ENCODE results near the gene ATP2B2.

DNA sequence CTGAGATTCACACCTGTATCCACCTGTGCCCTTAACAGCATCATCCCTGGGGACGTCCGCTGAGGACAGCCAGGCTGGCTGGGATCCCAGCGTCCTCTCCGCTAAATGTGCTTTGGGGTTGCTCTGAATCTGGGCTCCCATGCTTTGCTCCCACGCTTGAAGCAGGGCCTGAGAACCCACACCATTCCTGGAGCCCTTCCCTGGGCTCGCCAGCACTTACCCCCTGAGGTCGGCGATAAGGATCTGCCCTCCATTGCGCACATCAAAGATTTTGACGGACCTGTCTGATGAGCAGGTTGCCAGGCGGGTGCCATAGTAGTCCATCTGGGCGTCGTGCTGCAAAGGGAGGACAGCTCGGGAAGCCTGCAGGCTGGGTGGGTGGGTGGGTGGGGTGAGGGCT is 190.3 kb downstream of the ATP2B2 start:
- TF ChIP-seq, protein P1, sequence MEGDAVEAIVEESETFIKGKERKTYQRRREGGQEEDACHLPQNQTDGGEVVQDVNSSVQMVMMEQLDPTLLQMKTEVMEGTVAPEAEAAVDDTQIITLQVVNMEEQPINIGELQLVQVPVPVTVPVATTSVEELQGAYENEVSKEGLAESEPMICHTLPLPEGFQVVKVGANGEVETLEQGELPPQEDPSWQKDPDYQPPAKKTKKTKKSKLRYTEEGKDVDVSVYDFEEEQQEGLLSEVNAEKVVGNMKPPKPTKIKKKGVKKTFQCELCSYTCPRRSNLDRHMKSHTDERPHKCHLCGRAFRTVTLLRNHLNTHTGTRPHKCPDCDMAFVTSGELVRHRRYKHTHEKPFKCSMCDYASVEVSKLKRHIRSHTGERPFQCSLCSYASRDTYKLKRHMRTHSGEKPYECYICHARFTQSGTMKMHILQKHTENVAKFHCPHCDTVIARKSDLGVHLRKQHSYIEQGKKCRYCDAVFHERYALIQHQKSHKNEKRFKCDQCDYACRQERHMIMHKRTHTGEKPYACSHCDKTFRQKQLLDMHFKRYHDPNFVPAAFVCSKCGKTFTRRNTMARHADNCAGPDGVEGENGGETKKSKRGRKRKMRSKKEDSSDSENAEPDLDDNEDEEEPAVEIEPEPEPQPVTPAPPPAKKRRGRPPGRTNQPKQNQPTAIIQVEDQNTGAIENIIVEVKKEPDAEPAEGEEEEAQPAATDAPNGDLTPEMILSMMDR (IDR thresholded peaks at IDR 0.05), result no peak
- no peak for TF ChIP-seq EZH2 (IDR thresholded peaks at IDR 0.05)
